Astrocyte (in vitro differentiated cells and primary cell): ENCODE data around the gene PCDHB8.

Experiments
- EZH2 ChIP-seq: IDR thresholded peaks from 2 replicates; pipeline ENCODE4 v1.6.1; 2012; ENCODE audit warnings: mild to moderate bottlenecking, low read length, inconsistent platforms; ENCODE audit not compliant: insufficient read depth
- TF ChIP-seq, protein P1 (sequence below): IDR thresholded peaks from 2 replicates; pipeline ENCODE4 v1.5.1; 2011; ENCODE audit warnings: low read depth, mild to moderate bottlenecking, inconsistent platforms, low read length, moderate library complexity; ENCODE audit not compliant: insufficient read depth

DNA sequence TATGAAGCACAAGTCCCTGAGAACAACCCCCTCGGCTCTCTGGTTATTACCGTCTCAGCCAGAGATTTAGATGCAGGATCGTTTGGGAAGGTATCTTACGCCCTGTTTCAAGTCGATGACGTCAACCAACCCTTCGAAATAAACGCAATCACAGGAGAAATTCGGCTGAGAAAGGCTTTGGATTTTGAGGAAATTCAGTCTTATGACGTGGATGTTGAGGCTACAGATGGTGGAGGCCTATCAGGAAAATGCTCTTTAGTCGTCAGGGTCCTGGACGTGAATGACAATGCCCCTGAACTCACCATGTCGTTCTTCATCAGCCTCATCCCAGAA is 26.6 kb upstream of the PCDHB8 start:
- TF ChIP-seq, protein P1, sequence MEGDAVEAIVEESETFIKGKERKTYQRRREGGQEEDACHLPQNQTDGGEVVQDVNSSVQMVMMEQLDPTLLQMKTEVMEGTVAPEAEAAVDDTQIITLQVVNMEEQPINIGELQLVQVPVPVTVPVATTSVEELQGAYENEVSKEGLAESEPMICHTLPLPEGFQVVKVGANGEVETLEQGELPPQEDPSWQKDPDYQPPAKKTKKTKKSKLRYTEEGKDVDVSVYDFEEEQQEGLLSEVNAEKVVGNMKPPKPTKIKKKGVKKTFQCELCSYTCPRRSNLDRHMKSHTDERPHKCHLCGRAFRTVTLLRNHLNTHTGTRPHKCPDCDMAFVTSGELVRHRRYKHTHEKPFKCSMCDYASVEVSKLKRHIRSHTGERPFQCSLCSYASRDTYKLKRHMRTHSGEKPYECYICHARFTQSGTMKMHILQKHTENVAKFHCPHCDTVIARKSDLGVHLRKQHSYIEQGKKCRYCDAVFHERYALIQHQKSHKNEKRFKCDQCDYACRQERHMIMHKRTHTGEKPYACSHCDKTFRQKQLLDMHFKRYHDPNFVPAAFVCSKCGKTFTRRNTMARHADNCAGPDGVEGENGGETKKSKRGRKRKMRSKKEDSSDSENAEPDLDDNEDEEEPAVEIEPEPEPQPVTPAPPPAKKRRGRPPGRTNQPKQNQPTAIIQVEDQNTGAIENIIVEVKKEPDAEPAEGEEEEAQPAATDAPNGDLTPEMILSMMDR: no peak
- no peak for TF ChIP-seq EZH2
